ENCODE measurements around the gene ERC1. TPM values are rescaled to one million over a fixed set of nuclear protein-coding genes. Genes with fewer than 3 reads are reported as not detected.

The ERC1 gene
- total RNA-seq (23.8 and 29.7 TPM in 2 replicates), polyA plus RNA-seq (18.4 and 25.3 TPM in 2 replicates)

DNA sequence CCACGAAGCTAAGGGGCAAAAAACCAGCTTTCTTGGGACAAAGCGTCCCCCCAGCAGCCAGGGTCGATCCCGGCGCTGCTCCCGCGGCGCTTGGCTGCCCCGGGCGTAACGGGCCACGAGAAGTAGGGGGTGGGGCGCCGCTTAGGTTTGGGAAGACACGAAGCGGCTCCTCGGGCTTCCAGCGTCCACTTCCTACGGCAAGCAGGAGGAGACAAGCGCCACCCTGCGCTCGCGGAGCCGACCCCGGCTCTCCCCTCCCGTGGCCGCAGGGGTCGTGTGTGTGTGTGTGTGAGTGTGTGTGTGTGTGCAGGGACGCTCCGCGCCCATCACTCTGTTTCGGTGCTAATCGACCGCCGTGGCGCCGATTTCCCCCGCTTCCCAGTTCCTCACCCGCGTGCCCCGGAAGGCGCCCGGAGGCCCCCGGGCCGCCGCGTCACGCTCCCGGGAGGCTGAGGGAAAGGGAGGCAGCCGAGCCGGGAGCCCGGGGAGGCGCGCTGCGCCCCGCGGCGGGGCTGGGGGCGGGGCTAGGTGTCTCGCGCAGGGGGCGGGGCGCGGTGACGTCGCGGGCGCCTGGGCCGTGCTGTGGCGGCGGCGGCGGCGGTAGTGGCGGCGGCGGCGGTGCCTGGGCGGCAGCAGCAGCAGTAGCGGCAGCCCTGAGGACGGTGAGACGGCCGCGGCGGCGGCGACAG, at the start of gene ERC1:
TSS of gene ERC1 (plus strand) at position 563 of the 689 bp plus-strand sequence. CDS start 36,681 bp downstream, outside the sequence.
- H3K4me3 ChIP-seq = peak within 1 kb of the TSS; percentile 92
- H3K27ac ChIP-seq = peak within 1 kb of the TSS; percentile 100
- no peaks in the 10 kb centered on the region for H3K9me3 ChIP-seq (ENCODE audit: low read depth)
- no peaks in the 10 kb centered on the region for H3K36me3 ChIP-seq (replicated peaks; ENCODE audit: insufficient read depth, low read depth)
- H3K27me3 ChIP-seq = no peaks in the 10 kb centered on the region
- peaks cover 3% of the 10 kb centered on the region for H4K20me1 ChIP-seq (ENCODE audit: insufficient read depth, poor library complexity, severe bottlenecking)
- TF ChIP-seq EZH2 (IDR thresholded peaks at IDR 0.05; ENCODE audit: borderline replicate concordance) (no peak), EZH2phosphoT487 (IDR thresholded peaks at IDR 0.05; ENCODE audit: low read depth, severe bottlenecking, unreplicated experiment) (no peak)
- TF ChIP-seq, protein P1, sequence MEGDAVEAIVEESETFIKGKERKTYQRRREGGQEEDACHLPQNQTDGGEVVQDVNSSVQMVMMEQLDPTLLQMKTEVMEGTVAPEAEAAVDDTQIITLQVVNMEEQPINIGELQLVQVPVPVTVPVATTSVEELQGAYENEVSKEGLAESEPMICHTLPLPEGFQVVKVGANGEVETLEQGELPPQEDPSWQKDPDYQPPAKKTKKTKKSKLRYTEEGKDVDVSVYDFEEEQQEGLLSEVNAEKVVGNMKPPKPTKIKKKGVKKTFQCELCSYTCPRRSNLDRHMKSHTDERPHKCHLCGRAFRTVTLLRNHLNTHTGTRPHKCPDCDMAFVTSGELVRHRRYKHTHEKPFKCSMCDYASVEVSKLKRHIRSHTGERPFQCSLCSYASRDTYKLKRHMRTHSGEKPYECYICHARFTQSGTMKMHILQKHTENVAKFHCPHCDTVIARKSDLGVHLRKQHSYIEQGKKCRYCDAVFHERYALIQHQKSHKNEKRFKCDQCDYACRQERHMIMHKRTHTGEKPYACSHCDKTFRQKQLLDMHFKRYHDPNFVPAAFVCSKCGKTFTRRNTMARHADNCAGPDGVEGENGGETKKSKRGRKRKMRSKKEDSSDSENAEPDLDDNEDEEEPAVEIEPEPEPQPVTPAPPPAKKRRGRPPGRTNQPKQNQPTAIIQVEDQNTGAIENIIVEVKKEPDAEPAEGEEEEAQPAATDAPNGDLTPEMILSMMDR (IDR thresholded peaks at IDR 0.05; ENCODE audit: poor library complexity) = peak; percentile 4
- H3K4me2 ChIP-seq = peak within 1 kb of the TSS; percentile 89
- peak; percentile 95 for DNase-seq (ENCODE audit: low spot score)
- no peaks in the 10 kb centered on the region for H3K9me2 ChIP-seq (replicated peaks; ENCODE audit: insufficient read depth)
- H3K79me2 ChIP-seq = peaks cover 60% of the 10 kb centered on the region
- H3K4me1 ChIP-seq (ENCODE audit: insufficient read depth) = peaks cover 23% of the 10 kb centered on the region
- WGBS (ENCODE audit: low lambda C conversion rate, missing lambda C conversion rate) = under 1% methylated on average over 53 of the region's 87 CpGs
- H2AFZ ChIP-seq = peak within 1 kb of the TSS; percentile 97

DNA sequence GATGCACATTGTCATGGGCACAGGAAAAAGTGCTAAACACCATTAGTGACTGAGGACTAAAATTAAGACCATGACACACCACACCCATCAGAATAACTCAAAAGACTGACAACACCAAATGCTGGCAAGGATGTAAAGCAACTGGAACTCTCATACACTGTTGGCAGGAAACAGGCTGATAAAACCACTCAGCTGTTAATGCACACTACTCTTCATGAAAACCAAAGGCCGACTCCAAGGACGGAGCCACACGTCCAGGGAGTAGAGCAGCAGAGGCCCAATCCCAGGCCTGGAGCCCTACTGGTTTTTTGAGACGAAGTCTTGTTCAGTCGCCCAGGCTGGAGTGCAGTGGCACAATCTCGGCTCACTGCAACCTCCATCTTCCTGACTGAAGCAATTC, 48.0 kb upstream of the ERC1 start:
- H3K79me2 ChIP-seq = peaks cover 87% of the 10 kb centered on the region
- DNase-seq (ENCODE audit: low spot score) = no peak

DNA sequence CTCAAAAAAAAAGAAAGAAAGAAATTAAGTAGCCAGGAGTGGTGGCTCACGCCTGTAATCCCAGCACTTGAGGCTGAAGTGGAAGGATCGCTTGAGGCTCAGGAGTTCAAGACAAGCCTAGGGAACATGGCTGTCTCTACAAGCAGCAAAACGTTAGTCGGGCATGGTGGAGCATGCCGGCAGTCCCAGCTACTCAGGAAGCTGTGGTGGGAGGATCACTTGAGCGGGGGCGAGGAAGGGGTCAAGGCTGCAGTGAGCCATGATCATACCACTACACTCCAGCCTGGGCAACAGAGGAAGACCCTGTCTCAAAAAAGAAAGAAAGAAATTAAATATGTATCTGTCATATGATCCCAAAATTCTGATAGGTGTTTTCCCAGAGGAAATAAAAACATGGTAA, 46.8 kb upstream of the ERC1 start:
- Histone ChIP-seq H3K4me2 (no peak overlapping the region), H3K36me3 (replicated peaks; ENCODE audit: insufficient read depth, low read depth) (no peaks in the 10 kb centered on the region), H3K27ac (no peak overlapping the region), H3K9me2 (replicated peaks; ENCODE audit: insufficient read depth) (no peaks in the 10 kb centered on the region), H3K79me2 (peaks cover 85% of the 10 kb centered on the region), H3K27me3 (no peaks in the 10 kb centered on the region), H4K20me1 (ENCODE audit: insufficient read depth, poor library complexity, severe bottlenecking) (no peaks in the 10 kb centered on the region), H2AFZ (no peak overlapping the region), H3K9me3 (ENCODE audit: low read depth) (no peaks in the 10 kb centered on the region), H3K4me3 (no peak overlapping the region), H3K4me1 (ENCODE audit: insufficient read depth) (peaks cover 8% of the 10 kb centered on the region)
- TF ChIP-seq EZH2phosphoT487 (IDR thresholded peaks at IDR 0.05; ENCODE audit: low read depth, severe bottlenecking, unreplicated experiment) (no peak), EZH2 (IDR thresholded peaks at IDR 0.05; ENCODE audit: borderline replicate concordance) (no peak)
- TF ChIP-seq, protein P1 (IDR thresholded peaks at IDR 0.05; ENCODE audit: poor library complexity) = no peak
- no peak for DNase-seq (ENCODE audit: low spot score)
- 96% methylated on average over 7 of the region's 7 CpGs for WGBS (ENCODE audit: low lambda C conversion rate, missing lambda C conversion rate)

More for the DNA sequence above, 48.0 kb upstream of the ERC1 start:
- H3K27ac ChIP-seq = no peak overlapping the region
- H3K9me2 ChIP-seq (replicated peaks; ENCODE audit: insufficient read depth) = no peaks in the 10 kb centered on the region
- TF ChIP-seq EZH2phosphoT487 (IDR thresholded peaks at IDR 0.05; ENCODE audit: low read depth, severe bottlenecking, unreplicated experiment) (no peak), EZH2 (IDR thresholded peaks at IDR 0.05; ENCODE audit: borderline replicate concordance) (no peak)
- TF ChIP-seq, protein P1 (IDR thresholded peaks at IDR 0.05; ENCODE audit: poor library complexity) = no peak
- no peak overlapping the region for H2AFZ ChIP-seq
- no peak overlapping the region for H3K4me2 ChIP-seq
- no peaks in the 10 kb centered on the region for H3K9me3 ChIP-seq (ENCODE audit: low read depth)
- WGBS (ENCODE audit: low lambda C conversion rate, missing lambda C conversion rate) = 94% methylated on average over 6 of the region's 6 CpGs
- no peaks in the 10 kb centered on the region for H3K36me3 ChIP-seq (replicated peaks; ENCODE audit: insufficient read depth, low read depth)
- H3K4me3 ChIP-seq = no peak overlapping the region
- no peaks in the 10 kb centered on the region for H4K20me1 ChIP-seq (ENCODE audit: insufficient read depth, poor library complexity, severe bottlenecking)
- H3K4me1 ChIP-seq (ENCODE audit: insufficient read depth) = peaks cover 3% of the 10 kb centered on the region
- no peaks in the 10 kb centered on the region for H3K27me3 ChIP-seq

Data from hepatocyte (in vitro differentiated cells).